GM18519 (cell line): ENCODE measurements around the gene FARP1.

Experiments used
- ATAC-seq: cut with Tn5 transposase; IDR thresholded peaks from one replicate; pipeline ENCODE4 v1.9.1; 2021; ENCODE audit warnings: mild to moderate bottlenecking, moderate library complexity; ENCODE audit not compliant: unreplicated experiment, low FRiP score

Gene FARP1

DNA sequence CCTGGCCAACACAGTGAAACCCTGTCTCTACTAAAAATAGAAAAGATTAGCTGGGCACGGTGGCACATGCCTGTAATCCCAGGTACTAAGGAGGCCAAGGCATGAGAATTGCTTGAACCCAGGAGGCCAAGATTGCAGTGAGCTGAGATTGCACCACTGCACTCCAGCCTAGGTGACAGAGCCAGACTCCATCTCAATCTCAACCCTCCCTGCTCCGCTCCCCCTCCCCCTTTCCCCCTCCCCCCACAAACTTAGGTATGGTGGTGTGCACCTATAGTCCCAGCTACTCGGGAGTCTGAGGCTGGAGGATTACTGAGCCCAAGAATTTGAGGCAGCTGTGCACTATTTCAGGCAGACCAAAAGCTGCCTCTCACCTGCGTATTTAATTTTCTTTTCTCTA lies 55.8 kb downstream of the FARP1 start:
- ATAC-seq: no peak

DNA sequence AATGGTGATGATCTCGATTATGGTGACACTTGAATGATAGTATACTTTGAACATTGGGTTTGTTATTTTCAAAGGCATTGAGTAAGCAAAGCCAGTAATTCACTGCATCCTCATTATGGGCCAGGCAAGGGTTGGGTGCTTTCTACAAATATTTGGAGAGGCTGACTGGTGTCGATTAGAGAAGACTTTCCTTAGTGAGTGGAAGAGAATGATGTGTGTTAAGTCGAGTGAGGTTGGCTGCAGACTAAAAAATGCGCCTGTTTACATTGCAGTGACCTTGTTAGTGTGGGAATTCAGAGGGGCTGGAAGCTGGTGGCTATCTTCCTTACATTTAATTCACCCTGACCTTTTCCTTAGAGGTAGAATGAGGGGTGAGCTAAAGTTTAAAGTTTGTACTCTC lies 56.6 kb downstream of the FARP1 start:
- no peak for ATAC-seq

DNA sequence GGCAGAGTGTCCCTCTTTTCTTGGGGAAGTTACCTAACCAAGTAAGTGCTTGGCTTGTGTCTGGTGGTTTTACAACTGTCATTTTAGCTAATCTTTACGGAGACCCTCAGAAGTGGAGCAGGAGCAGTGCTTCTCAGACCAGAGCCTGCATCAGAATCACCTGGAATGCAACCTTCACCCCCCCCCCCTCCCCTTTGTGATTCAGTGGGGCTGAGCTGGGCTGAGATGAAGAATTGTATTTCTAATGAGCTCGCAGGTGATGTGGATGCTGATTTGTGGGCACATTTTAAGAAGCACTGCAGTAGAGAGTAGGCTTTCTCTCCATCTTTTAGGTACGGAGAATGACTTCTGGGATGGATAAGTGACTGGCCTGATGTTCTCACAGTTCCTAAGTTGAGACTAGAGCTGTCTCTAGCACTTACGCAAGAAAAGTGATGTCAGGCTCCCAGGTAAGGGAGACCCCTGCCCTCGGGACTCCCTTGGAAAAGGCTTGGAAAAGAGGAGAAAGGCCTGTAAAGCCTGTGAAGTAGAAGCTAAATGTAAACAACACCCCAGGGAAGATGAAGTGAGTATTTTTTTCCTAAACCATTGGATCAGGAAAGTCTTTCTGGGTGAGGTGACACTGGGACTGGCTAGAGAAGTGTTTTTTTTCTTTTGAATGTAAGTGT lies 57.5 kb downstream of the FARP1 start:
- no peak for ATAC-seq

DNA sequence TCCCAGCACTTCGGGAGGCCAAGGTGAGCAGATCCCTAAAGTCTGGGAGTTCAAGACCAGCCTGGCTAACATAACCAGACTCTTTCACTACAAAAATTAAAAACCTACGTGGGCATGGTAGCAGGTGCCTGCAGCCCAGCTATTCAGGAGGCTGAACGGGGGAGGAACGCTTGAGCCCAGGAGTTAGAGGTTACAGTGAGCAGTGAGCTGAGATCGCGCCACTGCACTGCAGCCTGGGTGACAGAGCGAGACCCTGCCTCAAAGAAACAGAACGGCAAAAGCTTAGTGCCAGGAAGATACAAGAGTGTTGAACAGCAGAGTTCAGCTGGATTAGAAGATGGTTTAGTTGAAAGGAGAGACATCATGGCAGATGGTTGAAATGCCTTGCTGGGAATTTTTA lies 58.3 kb downstream of the FARP1 start:
- ATAC-seq: no peak

DNA sequence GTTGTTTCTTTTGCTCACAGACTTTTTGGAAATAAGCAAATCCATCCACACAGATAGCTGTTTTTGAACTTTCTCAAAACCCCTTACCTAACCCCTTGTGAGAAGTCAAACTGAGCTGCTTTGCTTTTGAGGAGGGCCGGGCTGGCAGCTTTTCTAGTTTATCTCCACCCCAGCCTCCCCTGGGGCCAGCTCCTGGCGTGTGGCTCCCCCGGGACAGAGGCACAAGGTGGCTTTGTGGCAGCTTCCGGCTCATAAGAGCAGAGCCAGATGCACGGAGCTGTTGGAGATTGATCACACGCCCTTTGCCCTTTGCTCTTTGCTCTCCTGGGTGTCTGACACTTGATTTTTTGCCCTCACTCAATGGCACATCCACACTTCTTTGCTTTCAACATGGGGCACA lies 59.1 kb downstream of the FARP1 start:
- ATAC-seq: no peak

DNA sequence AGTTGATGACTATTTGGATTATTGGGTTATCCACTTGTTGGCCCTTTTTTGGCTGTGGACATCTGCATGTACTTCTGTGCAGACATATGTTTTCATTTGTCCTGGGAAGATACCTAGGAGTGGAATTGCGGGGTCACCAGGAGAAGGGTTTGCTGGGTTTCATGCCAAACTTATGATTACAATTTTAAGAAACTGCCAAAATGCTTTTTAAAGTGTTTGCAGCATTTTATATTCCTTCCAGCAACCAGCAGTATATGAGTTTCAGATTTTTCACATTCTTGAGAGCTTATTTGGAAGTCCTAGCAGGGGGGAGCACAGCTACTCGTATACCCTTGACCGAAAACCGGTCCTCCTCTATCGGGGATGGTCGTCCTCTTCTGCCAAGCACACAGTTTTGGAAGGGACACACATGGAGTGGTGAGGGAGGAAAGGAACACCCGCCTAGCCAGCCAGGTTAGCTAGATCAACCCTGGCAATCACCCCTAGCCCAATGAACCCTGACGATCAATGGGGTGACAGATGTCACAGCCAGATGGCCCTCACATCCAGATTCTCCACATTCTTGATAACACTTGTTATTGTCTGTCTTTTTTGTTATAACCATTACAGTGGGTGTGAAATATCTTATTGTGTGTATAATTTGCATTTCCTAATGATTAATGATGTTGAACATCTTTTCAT lies 60.9 kb downstream of the FARP1 start:
- no peak for ATAC-seq

DNA sequence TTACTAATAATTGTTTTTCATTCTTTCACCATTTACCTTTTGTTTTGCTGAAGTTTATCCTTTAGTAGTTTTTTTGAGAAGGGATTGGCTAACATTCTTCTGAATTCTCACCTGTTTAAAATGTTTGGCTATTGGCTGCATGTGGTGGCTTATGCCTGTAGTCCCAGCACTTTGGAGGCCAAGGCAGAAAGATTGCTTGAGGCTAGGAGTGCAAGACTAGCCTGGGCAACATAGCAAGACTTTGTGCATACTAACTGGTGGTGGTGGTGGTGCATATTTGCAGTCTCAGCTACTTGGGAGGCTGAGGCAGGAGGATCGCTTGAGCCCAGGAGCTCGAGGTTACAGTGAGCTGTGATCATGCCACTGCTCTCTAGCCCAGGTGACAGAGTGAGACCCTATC lies 61.7 kb downstream of the FARP1 start:
- no peak for ATAC-seq

DNA sequence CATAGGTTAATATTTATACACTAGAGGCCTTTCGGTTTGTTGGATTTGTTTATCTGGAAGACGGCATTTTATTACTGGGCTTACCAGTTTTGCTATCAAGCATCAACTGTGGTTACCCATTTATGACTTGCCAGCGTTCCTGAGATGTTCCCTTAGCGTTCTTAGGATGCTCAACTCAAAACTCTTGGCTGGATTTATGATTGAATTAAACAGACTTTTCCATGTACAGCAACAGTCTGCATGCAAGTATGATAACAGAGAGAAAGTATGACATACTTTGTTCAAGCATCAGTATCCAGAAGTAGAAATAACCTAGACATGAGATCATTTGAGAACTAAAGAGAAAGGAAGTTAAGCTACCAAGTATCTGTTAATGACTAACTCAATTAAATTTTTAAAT lies 64.1 kb downstream of the FARP1 start:
- ATAC-seq: no peak

DNA sequence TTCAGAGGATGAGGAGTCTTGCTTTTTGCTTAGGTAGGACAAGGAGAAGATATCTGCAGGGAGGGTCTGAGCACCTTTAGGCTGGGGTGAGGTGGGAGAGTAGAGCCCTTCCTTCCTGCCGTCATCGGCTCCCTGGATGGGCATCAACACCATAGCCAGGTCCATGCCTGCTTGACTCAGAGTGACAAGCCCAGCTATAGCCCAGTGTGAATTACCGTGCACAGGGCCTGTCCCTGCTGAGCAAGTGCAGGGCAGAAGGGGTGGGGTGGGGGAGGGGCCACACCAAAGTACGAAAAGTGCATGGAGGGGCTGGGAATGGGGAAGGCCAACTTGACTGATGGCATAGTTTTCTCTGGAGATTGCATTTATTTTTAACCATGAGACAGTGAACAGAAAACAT lies 64.5 kb downstream of the FARP1 start:
- ATAC-seq: no peak

DNA sequence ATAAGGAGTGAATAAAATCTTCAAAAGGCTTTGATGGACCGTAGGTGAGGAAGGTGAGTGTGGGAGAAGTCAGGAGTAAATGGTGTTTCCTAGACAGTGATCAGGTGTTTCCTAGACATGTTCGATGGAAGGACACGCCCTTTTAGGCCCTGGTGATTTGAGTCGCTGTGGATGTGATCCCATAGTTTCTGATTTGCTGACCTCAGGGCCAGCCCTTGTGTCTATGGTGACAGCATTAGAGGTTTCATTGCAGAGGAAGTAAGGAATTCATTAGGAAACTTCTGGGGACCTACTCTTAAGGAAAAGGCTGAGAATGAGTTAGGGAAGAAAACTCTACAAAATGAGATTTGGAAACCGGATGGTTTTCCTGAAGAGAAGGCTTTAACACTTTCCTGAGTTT lies 65.7 kb downstream of the FARP1 start:
- no peak for ATAC-seq

DNA sequence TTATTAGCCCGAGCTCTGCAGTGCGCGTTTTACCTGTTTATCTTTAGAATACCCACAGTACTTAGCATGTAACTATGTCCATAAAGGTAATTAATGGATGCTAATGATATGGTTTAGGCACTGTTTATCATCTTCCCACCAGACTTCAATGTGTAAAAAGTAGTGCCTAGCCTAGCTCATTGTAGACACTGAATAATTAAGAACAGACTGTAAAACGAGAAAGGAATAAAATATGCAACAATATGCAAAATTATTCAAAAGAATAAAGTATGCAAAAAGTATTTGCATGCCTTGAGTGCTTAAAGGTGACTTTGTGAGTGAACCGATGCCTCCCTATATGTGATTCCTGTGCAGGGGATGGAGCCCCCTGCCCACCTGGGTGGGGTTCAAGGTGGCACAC lies 69.9 kb downstream of the FARP1 start:
- ATAC-seq: no peak

DNA sequence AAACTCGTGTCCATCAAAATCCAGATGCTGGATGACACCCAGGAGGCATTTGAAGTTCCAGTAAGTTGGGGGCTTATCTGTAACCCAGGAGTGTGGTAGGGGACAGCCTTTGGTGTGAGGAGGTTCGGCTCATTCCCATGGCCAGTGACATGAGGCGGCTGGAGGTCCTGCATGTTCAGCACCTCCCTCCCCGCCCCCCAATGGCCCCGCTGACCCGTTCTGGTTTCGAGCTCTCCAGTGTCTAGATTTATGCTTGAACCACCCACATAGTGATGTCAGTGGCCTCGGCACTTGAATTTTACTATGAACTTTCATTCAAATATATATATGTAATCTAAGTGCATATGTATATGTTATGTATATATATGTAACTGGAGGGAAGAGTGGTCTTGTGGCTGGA lies 70.5 kb downstream of the FARP1 start:
- ATAC-seq: no peak

DNA sequence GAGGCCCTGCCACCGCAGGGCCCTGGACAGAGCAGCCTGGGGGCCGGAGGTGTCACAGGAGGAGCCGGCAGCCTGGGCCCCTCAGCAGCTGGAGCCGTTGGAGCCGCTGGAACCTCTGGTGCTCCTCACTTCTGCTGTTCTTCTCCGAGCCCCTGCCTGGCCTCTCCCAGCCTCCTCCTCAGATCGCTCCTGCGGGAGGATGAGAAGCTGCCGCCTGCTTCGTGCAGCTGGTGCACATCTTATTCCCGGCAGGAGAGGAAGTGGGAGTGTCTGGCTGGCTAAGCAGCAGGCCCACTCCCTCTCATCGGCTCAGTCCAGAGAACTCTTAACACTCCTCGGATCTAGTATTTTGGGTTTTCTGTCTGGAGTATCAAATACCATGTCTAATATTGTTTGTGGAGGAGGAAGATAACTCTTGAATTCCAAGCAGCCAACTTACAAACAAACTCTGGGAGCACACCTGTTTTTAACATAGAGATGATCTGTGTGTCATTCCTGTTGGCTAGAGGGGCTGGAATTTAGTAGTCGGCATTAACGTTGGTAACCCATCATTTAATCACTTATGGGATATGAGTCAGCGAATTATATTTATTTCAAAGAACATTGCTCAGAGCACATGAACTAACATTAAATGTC lies 71.2 kb downstream of the FARP1 start:
- no peak for ATAC-seq

DNA sequence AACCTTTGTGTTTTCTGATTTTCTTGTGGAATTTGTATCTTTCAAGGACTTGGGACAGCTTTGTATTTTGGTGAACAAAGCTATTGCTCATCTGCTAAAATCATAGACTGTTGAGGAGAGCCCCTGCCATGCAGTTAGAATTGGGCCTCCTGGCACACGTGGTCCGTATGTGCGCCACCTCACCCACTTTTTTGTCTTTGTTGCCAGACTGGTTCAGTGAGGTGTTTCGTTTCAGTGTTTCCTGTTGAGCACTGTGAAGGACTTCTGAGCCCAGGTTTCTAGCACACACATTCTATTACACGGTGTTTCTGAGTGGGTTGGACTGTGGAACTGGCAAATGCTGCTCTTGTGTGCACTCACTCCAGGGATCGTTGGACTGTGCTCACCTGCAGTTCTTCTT lies 71.8 kb downstream of the FARP1 start:
- no peak for ATAC-seq

DNA sequence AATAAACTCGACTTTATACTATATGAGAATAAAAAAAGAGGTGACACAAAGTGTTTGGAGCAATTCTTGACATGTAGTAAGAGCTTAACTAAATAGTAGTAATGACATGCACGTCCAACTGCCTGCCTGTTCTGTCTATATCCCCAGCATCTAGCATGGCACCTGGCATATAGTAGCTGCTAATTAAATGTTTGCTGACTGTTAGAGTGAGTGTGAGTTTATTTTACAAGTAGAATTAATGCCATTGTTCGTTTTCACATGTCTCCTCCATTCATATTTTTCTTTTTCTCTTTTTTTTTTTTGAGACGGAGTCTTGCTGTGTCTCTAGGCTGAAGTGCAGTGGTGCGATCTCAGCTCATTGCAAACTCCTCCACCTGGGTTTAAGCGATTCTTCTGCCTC lies 72.6 kb downstream of the FARP1 start:
- ATAC-seq: no peak

DNA sequence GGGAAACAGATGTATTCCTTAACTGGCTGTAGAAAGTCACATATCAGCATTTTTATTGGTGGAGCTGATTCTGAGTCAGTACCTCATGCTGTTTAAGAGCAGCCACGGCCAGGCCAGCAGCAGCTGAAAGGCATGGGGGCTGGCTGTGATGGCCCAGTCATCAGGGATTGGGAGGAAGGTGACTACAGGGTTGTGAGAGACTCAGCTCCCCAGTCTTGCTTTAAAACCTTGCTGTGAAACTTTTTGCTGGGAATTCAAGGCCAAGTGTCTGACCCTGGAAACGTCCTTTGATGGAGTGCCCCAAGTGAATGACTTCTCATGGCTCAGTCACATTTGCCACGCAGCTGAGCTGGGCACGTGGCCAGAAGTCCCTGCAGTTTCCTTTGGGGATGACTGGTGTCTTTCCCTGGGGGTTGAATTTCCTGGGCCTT lies 73.3 kb downstream of the FARP1 start:
- no peak for ATAC-seq

DNA sequence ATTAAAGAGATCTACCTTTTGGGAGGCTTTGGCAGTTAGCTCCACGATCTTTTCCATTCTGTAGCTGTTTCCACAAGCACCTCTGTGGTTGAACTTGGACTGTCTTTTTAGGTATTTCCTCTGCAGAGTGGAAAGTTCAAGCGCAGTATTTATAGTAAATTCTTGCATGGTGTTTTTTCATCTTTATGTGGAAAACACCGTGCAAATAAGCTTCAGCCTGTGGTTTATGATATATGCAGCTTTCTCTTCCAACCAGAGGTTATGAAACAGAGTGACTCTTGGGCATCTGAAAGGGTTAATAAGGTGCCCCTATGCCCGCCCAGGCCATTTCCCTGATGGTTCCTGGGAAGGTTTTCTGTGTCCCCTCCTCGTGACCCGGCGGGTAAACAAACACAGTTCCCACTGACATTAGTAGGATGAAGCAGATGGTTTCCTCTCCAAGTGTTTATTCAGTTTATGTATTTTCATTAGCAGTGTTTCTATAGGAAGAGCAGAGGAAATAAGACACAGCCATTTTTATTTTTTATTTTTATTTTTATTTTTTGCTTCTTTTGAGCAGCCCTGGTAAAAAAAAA lies 73.9 kb downstream of the FARP1 start:
- ATAC-seq: no peak

DNA sequence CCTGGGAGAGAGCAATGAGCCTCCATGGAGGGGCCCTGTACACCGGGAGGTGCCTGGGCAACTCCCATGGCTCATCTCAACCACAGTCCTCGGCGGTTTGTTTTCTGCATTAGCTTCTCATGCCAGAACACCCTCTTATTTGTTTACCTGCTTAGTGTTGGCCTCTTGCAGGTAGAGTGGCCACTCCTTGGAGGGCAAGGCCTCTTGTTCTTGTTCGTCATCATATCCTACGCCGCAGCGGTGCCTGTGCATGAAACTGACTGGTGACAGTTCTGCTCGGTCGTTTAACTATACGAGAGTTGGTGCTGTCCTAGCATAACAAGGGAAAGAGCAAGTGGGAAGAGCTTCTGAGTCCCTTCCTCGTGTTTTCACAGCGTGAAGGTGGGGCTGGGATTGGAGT lies 74.7 kb downstream of the FARP1 start:
- no peak for ATAC-seq

DNA sequence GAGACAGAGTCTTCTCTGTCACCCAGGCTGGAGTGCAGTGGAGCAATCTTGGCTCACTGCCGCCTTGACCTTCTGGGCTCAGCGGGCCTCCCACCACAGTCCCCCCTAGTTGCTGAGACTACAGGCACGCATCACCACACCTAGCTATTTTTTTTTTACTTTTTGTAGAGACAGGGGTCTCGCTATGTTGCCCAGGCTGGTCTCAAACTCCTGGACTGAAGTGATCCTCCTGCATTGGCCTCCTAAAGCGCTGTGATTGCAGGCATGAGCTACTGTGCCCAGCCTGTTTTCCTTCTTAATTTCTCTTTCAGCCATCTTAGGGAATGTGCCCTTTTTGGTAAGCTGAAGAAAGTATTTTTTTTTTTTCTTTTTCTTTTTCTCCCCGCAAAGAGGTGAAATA lies 76.8 kb downstream of the FARP1 start:
- ATAC-seq: no peak

DNA sequence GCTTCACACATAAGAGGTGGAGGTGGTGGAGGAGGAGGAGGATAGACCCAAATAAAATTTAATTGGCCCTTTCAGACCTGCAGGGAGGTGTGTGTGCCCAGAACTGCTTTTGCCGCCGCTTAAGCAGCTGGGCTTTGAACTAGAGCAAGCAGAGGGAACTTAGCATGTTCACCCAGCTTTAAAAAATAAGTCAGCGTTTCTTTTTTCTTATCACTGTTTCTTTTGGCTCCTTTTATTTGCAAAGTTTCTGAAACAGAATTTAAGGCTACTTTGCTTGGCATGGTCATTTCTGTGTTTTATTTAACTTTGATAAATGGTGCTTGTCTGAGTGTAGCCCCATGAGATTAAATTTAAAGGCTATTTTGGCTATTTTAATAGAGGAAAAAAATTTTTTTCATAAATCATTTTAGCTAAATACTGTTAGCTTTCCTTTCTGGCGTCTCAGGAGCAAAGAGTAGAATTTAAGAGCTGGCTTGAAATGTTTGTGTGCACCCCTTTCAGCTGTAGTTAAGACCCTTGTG lies 77.4 kb downstream of the FARP1 start:
- ATAC-seq: no peak

DNA sequence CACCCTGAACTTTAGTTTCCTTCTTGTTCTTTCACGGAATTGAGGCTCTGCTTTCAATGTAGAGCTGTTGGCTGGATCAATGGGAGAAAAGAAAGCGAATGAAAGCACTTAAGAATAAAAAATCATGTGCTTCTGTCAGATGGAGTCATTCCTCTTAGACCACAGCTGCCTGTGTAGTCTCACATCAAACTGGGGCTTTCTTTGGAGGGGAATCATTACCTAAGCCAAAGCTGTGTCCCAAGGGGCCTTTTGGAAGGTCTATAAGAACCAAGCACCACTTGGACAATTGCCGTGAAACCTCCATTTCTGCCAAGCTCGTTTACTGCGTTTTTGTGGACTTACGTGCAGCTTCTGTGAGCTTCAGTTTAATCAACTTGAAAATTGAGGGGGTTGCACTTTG lies 78.3 kb downstream of the FARP1 start:
- ATAC-seq: no peak
